Liver (tissue), 9 donors: ENCODE results near the gene AP4S1. TPM values are rescaled to one million over a fixed set of nuclear protein-coding genes. Genes with fewer than 3 reads are reported as not detected.
A peak's percentile ranks its signal among the peaks of the same experiment; 100 is the strongest.

Experiments
- DNase-seq: peaks from one replicate; pipeline ENCODE4 v3.0.0-alpha.2; 2017; ENCODE audit warnings: low spot score
- H3K27ac ChIP-seq, 2 donors: one replicate each; pipeline ENCODE4 v1.7.0; 2013; ENCODE audit warnings: inconsistent platforms in 2 of 2, low read length in 2 of 2, control low read depth in 1 of 2, low read depth in 1 of 2, mild to moderate bottlenecking in 1 of 2
- H3K27me3 ChIP-seq, 4 donors: one replicate each; pipeline versions ENCODE4 v1.6.1 to v1.7.0; 2013; ENCODE audit warnings: low read length in 3 of 4, inconsistent platforms in 1 of 4, mild to moderate bottlenecking in 1 of 4, moderate library complexity in 1 of 4; ENCODE audit not compliant: control insufficient read depth in 4 of 4, insufficient read depth in 4 of 4
- H3K36me3 ChIP-seq, 4 donors: one replicate each; pipeline versions ENCODE4 v1.6.1 to v1.7.0; 2013; ENCODE audit warnings: low read length in 3 of 4, mild to moderate bottlenecking in 3 of 4, low read depth in 1 of 4, moderate library complexity in 1 of 4; ENCODE audit not compliant: control insufficient read depth in 4 of 4, insufficient read depth in 3 of 4
- H3K4me1 ChIP-seq, 4 donors: one replicate each; pipeline versions ENCODE4 v1.6.1 to v1.7.0; 2013; ENCODE audit warnings: low read length in 3 of 4, mild to moderate bottlenecking in 3 of 4, moderate library complexity in 1 of 4; ENCODE audit not compliant: control insufficient read depth in 4 of 4, insufficient read depth in 4 of 4
- H3K4me3 ChIP-seq, 3 donors: one replicate each; pipeline versions ENCODE4 v1.6.1 to v1.7.0; 2013; ENCODE audit warnings: low read length in 3 of 3, control low read depth in 1 of 3, low read depth in 1 of 3, mild to moderate bottlenecking in 1 of 3
- H3K9ac ChIP-seq, 2 donors: one replicate each; pipeline ENCODE4 v1.7.0; 2013; ENCODE audit warnings: low read length in 2 of 2, mild to moderate bottlenecking in 2 of 2, moderate library complexity in 2 of 2, control low read depth in 1 of 2, low read depth in 1 of 2
- H3K9me3 ChIP-seq, 4 donors: one replicate each; pipeline versions ENCODE4 v1.6.1 to v1.7.0; 2013; ENCODE audit warnings: low read length in 3 of 4; ENCODE audit not compliant: control insufficient read depth in 4 of 4
- ATF3 ChIP-seq: IDR thresholded peaks from 2 replicates; pipeline ENCODE4 v1.6.1; 2016; ENCODE audit warnings: antibody characterized with exemption
- CTCF ChIP-seq: fragments of 150-350 bp; IDR thresholded peaks from 2 replicates; pipeline ENCODE4 v1.5.1; 2017; ENCODE audit warnings: improper control_type of control experiment, low read depth, low read length; ENCODE audit not compliant: missing input control
- EGR1 ChIP-seq, 2 donors: IDR thresholded peaks; 2 replicates each; pipeline ENCODE4 v1.6.1; 2016 to 2018; ENCODE audit warnings: antibody characterized with exemption in 2 of 2, low read depth in 2 of 2
- FOXA1 ChIP-seq: IDR thresholded peaks from 2 replicates; pipeline ENCODE4 v1.6.1; 2016; ENCODE audit warnings: antibody characterized with exemption
- FOXA2 ChIP-seq: IDR thresholded peaks from 2 replicates; pipeline ENCODE4 v1.6.1; 2016; ENCODE audit warnings: antibody characterized with exemption
- GABPA ChIP-seq, 2 donors: IDR thresholded peaks in 1 of 2; conservative IDR thresholded peaks in 1 of 2; 2 replicates each; pipeline ENCODE4 v1.6.1; 2016; ENCODE audit warnings: antibody characterized with exemption in 2 of 2, mild to moderate bottlenecking in 1 of 2, moderate library complexity in 1 of 2
- HNF4A ChIP-seq, 2 donors: conservative IDR thresholded peaks; 2 replicates each; pipeline ENCODE4 v1.6.1; 2016; ENCODE audit warnings: antibody characterized with exemption in 2 of 2, mild to moderate bottlenecking in 2 of 2
- JUND ChIP-seq, 2 donors: IDR thresholded peaks; 2 replicates each; pipeline ENCODE4 v1.6.1; 2016; ENCODE audit warnings: antibody characterized with exemption in 2 of 2
- MAX ChIP-seq: IDR thresholded peaks from 2 replicates; pipeline ENCODE4 v1.6.1; 2016; ENCODE audit warnings: antibody characterized with exemption
- NR2F2 ChIP-seq: IDR thresholded peaks from 2 replicates; pipeline ENCODE4 v1.6.1; 2016; ENCODE audit warnings: antibody characterized with exemption
- RXRA ChIP-seq, 2 donors: IDR thresholded peaks; 2 replicates each; pipeline ENCODE4 v1.6.1; 2017 to 2018; ENCODE audit warnings: antibody characterized with exemption in 2 of 2, mild to moderate bottlenecking in 1 of 2
- SP1 ChIP-seq: IDR thresholded peaks from 2 replicates; pipeline ENCODE4 v1.6.1; 2018; ENCODE audit warnings: antibody characterized with exemption, mild to moderate bottlenecking
- YY1 ChIP-seq: IDR thresholded peaks from 2 replicates; pipeline ENCODE4 v1.6.1; 2016; ENCODE audit warnings: antibody characterized with exemption, mild to moderate bottlenecking
- WGBS: extraction: QIAGEN DNeasy Blood & Tissue Kit; methylation state at CpG from one replicate; pipeline ENCODE4 v1.1.7; 2013; 5-methylcytosine and 5-hydroxymethylcytosine counted together
- polyA plus RNA-seq, 2 donors: library from polyadenylated mRNA; stranded (reverse) in 1 of 2; unstranded in 1 of 2; fragments of 200-250 nt in 1 of 2; fragments of >200 nt in 1 of 2; fragmentation: Nextera tagmentation in 1 of 2; extraction: Ambion mirVana in 1 of 2; gene quantifications; one replicate each; pipeline versions ENCODE4 v1.2.1 to v1.2.3, GENCODE V29; 2013 to 2015
- total RNA-seq, 2 donors: library from RNA; depleted of rRNA; stranded (reverse); fragments of >200 nt; gene quantifications; one replicate each; pipeline ENCODE4 v1.2.3, GENCODE V29; 2014
- TF ChIP-seq, protein P1 (sequence below): IDR thresholded peaks from 2 replicates; pipeline ENCODE4 v1.6.1; 2016; ENCODE audit warnings: antibody characterized with exemption
- donor health status: healthy.
- donor health status: healthy.
- donor health status: healthy.
- donor health status: healthy.
- donor health status: healthy.

The AP4S1 gene
- total and polyA plus RNA-seq, 4 donors, result 1.3 to 4.3 (median 1.7) TPM

DNA sequence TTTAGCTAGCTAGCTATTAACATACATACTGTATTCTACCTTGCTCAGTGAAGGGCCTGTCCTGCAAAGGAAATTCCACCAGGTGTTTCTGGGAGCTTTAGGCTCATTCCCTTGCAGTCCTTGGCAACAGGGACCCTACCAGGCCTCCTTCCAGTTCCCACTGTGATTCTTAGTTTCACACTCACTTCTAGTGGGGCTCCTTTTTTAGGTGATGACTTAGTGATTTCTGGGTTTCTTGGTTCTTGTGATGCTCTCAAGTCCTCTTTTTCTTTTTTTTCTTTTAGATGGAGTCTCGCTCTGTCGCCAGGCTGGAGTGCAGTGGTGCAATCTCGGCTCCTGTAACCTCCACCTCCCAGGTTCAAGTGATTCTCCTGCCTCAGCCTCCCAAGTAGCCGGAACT is 11.1 kb downstream of the AP4S1 start (continued):
- TF ChIP-seq CTCF, result no peak
- TF ChIP-seq MAX, result no peak
- no peak for TF ChIP-seq EGR1 (IDR thresholded peaks at IDR 0.05; ENCODE audit: low read depth in 2 of 2)
- no peak for TF ChIP-seq RXRA (IDR thresholded peaks at IDR 0.05)
- no peak for TF ChIP-seq FOXA1
- TF ChIP-seq SP1, result no peak
- TF ChIP-seq JUND (IDR thresholded peaks at IDR 0.05), result no peak
- no peak for TF ChIP-seq FOXA2

- peaks cover 0 to 16% (median 10%) of the 10 kb centered on the region in 4 donors for H3K4me1 ChIP-seq
- TF ChIP-seq SP1 (peak; percentile 52), ATF3 (peak; percentile 19), YY1 (no peak), RXRA (IDR thresholded peaks at IDR 0.05) (peak; percentile 49 to 59), HNF4A (conservative IDR thresholded peaks at IDR 0.05) (peak; percentile 61 to 63), FOXA2 (no peak), FOXA1 (no peak), EGR1 (IDR thresholded peaks at IDR 0.05; ENCODE audit: low read depth in 2 of 2) (peak in 1 of 2 donors; percentile 43), GABPA (IDR thresholded peaks at IDR 0.05 in 1 of 2, conservative IDR thresholded peaks at IDR 0.05 in 1 of 2) (no peak), JUND (IDR thresholded peaks at IDR 0.05) (peak in 1 of 2 donors; percentile 75)
- TF ChIP-seq, protein P1, sequence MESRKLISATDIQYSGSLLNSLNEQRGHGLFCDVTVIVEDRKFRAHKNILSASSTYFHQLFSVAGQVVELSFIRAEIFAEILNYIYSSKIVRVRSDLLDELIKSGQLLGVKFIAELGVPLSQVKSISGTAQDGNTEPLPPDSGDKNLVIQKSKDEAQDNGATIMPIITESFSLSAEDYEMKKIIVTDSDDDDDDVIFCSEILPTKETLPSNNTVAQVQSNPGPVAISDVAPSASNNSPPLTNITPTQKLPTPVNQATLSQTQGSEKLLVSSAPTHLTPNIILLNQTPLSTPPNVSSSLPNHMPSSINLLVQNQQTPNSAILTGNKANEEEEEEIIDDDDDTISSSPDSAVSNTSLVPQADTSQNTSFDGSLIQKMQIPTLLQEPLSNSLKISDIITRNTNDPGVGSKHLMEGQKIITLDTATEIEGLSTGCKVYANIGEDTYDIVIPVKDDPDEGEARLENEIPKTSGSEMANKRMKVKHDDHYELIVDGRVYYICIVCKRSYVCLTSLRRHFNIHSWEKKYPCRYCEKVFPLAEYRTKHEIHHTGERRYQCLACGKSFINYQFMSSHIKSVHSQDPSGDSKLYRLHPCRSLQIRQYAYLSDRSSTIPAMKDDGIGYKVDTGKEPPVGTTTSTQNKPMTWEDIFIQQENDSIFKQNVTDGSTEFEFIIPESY, result peak; percentile 20
- H3K27ac ChIP-seq, result peak overlapping the region; percentile 38 to 55
- no peak overlapping the region for H3K9ac ChIP-seq
- H3K27me3 ChIP-seq, result no peaks in the 10 kb centered on the region
- H3K4me3 ChIP-seq, result no peak overlapping the region
- no peaks in the 10 kb centered on the region for H3K36me3 ChIP-seq
- no peaks in the 10 kb centered on the region for H3K9me3 ChIP-seq
- WGBS, result 47% methylated on average over 1 of the region's 1 CpG
- DNase-seq, result no peak
These were observed 12.3 kb downstream of the AP4S1 start for GRCh38 chr14:31037709-31038221.

DNA sequence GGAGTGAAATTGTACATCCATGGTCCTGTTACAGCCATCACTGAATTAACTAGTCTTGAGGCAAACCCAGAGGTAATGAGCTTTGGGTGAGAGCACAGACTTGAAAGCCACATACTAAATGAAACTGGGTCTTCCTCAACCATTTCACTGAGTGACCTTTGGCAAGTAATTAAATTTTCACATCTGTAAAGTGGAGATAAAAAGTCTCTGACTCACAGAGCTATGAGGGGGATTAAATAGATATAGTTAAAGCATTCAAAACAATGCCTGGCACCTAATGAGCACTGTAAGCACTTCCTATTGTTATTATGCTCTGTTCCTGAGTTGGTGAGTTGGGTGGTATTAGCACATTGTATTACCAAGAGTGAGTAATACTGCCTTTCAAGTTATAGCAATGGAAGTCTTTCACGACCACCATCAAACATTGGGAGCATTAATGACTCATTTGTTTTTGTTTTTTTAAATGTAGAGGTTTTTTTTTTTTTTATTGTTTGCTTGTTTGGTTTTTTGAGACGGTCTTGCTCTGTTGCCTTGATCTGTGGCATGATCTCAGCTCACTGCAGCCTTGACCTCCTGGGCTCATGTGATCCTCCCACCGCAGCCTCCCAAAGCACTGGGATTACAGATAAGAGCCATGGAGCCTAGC is 13.2 kb downstream of the AP4S1 start:
- Histone ChIP-seq H3K27me3 (no peaks in the 10 kb centered on the region), H3K9me3 (no peaks in the 10 kb centered on the region)

More for the DNA sequence above, 13.2 kb downstream of the AP4S1 start:
- 45% methylated on average over 3 of the region's 3 CpGs for WGBS
- Histone ChIP-seq H3K4me1 (peaks cover 0 to 12% (median 5%) of the 10 kb centered on the region in 4 donors), H3K27ac (peak overlapping the region; percentile 0 to 55), H3K36me3 (no peaks in the 10 kb centered on the region), H3K4me3 (no peak overlapping the region), H3K9ac (no peak overlapping the region)
- TF ChIP-seq MAX (no peak), NR2F2 (peak; percentile 32), FOXA2 (no peak), YY1 (peak; percentile 89)
- TF ChIP-seq, protein P1, result no peak
- DNase-seq, result no peak
